Kidney epithelial cell (primary cell): ENCODE data around the gene ACE2. TPM values are rescaled to one million over a fixed set of nuclear protein-coding genes. Genes with fewer than 3 reads are reported as not detected.
A peak's percentile ranks its signal among the peaks of the same experiment; 100 is the strongest.

Experiments used
- DNase-seq: peaks from one replicate; pipeline ENCODE4 v3.0.0-alpha.2; 2010; ENCODE audit warnings: low read depth
- H3K27me3 ChIP-seq: 2 replicates; pipeline ENCODE4 v1.6.0; 2011; ENCODE audit warnings: low read length; ENCODE audit not compliant: control insufficient read depth, insufficient read depth
- H3K36me3 ChIP-seq: 2 replicates; pipeline ENCODE4 v1.5.1; 2011; ENCODE audit warnings: low read length; ENCODE audit not compliant: control insufficient read depth, insufficient read depth
- H3K4me3 ChIP-seq: 2 replicates; pipeline ENCODE4 v1.5.1; 2011; ENCODE audit warnings: low read depth, mild to moderate bottlenecking, control low read depth, low read length
- total RNA-seq: library from RNA; depleted of rRNA; stranded (reverse); fragments of >200 nt; gene quantifications from 2 replicates; pipeline ENCODE4 v1.2.3, GENCODE V29; 2015
- TF ChIP-seq, protein P1 (sequence below): IDR thresholded peaks from 2 replicates; pipeline ENCODE4 v1.5.1; 2011; ENCODE audit warnings: mild to moderate bottlenecking, moderate library complexity, low read length, control low read depth, inconsistent platforms; ENCODE audit not compliant: insufficient read depth, poor library complexity, severe bottlenecking

The ACE2 gene
- total RNA-seq, 1 donor from 2014 or later: not detected

GRCh38 chrX:15564981-15565579, 35.7 kb downstream of the ACE2 start:
- Histone ChIP-seq H3K4me3 (no peak overlapping the region), H3K27me3 (peaks cover 6% of the 10 kb centered on the region), H3K36me3 (no peaks in the 10 kb centered on the region)
- no peak for DNase-seq
- TF ChIP-seq, protein P1, sequence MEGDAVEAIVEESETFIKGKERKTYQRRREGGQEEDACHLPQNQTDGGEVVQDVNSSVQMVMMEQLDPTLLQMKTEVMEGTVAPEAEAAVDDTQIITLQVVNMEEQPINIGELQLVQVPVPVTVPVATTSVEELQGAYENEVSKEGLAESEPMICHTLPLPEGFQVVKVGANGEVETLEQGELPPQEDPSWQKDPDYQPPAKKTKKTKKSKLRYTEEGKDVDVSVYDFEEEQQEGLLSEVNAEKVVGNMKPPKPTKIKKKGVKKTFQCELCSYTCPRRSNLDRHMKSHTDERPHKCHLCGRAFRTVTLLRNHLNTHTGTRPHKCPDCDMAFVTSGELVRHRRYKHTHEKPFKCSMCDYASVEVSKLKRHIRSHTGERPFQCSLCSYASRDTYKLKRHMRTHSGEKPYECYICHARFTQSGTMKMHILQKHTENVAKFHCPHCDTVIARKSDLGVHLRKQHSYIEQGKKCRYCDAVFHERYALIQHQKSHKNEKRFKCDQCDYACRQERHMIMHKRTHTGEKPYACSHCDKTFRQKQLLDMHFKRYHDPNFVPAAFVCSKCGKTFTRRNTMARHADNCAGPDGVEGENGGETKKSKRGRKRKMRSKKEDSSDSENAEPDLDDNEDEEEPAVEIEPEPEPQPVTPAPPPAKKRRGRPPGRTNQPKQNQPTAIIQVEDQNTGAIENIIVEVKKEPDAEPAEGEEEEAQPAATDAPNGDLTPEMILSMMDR: peak; percentile 59

- Histone ChIP-seq H3K36me3 (no peaks in the 10 kb centered on the region), H3K27me3 (peaks cover 6% of the 10 kb centered on the region), H3K4me3 (no peak overlapping the region)
- no peak for DNase-seq
- TF ChIP-seq, protein P1: no peak
Observed at GRCh38 chrX:15563056-15563455, 37.7 kb downstream of the ACE2 start.

- TF ChIP-seq, protein P1: no peak
- DNase-seq: no peak
- Histone ChIP-seq H3K4me3 (no peak overlapping the region), H3K36me3 (no peaks in the 10 kb centered on the region), H3K27me3 (peaks cover 2% of the 10 kb centered on the region)
Observed at GRCh38 chrX:15560924-15561323, 39.8 kb downstream of the ACE2 start.

- DNase-seq: no peak
- Histone ChIP-seq H3K4me3 (no peak overlapping the region), H3K36me3 (no peaks in the 10 kb centered on the region), H3K27me3 (peaks cover 2% of the 10 kb centered on the region)
- TF ChIP-seq, protein P1: no peak
Observed at GRCh38 chrX:15559227-15559626, 41.5 kb downstream of the ACE2 start.

DNA sequence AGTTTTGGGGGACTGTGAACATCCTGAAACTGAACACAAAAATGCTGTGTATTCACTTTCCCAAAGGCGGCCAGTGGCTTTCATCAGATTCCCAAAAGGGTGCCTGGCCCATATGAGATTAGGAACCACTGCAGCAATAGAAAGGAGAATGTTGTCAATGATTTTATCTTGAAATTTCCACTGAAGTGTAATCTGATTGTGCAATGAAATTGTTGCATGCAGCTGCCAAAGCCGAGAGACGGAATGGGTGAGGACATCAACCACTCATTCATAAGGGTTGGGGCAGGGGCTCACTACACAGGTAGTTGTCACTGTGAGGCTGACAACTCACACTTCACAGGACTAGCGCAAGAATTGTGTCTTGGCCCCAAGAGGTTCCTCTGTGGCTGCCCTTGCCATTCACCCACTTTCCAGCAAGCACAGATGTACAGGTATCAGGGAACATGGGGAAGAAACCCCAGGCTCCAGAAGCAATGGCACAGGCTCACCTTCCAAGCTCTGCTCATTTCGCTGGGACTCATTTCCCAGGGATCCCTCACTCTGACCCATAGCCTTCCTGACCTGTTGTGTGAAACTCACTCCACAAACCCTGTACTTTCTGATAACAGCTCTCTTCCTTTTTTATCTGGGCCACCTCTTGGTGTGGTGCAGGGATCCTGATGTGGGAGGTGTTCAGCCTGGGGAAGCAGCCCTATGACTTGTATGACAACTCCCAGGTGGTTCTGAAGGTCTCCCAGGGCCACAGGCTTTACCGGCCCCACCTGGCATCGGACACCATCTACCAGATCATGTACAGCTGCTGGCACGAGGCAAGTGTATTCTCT, 51.4 kb downstream of the ACE2 start:
- Histone ChIP-seq H3K36me3 (no peaks in the 10 kb centered on the region), H3K4me3 (no peak overlapping the region), H3K27me3 (peaks cover 3% of the 10 kb centered on the region)
- TF ChIP-seq, protein P1: no peak
- no peak for DNase-seq
